ENCODE results near the gene TMEM97.

The TMEM97 gene

GRCh38 chr17:28318759-28319597 lies at the start of gene TMEM97:
Gene TMEM97, plus strand, starts transcription at chr17:28319200. Its CDS starts 40 bp downstream, at chr17:28319240.
- no peak for TF ChIP-seq GATA2 (IDR thresholded peaks at IDR 0.05; ENCODE audit: low read depth, low read length)
- no peak for TF ChIP-seq GATA3 (IDR thresholded peaks at IDR 0.05; ENCODE audit: low read depth, low read length)

DNA sequence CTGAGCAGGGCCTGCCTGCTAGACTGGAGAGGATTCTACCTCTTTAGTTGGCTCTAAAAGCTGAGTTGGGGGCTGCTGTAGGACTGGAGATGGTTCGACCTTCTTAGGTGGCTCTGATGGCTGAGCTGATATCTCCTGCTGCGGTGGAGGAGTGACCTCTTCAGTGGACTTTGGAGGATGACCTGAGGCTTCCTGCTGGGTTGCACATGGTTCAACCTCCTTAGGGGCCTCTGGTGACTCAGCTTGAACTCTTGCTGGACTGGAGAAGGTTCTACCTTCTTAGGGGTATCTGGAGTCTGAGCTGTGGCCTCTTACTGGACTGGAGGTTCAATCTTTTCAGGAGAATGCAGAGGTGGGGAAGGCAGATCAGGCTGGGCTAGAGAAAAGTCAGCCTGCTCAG lies 48.9 kb upstream of the TMEM97 start:
- TF ChIP-seq GATA2 (IDR thresholded peaks at IDR 0.05; ENCODE audit: low read depth, low read length) = no peak
- no peak for TF ChIP-seq GATA3 (IDR thresholded peaks at IDR 0.05; ENCODE audit: low read depth, low read length)

DNA sequence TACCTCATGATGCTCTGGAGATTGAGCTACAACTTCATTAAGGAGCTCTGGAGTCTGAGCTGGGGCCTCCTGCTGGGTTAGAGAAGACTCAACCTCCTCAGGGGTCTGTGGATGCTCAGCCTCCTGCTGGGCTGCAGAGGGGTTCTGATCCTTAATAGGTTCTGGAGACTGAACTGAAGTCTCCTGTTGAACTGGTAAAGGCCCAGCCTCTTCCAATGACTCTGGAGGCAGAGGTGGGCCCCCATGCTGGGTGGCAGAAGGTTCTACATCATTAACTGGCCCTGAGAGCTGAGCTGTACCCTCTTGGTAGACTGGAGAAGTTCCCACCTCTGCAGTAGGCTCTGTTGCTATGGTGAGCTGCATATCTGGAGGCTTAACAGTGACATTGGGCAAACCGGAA lies 48.1 kb upstream of the TMEM97 start:
- TF ChIP-seq GATA2 (IDR thresholded peaks at IDR 0.05; ENCODE audit: low read depth, low read length) (no peak), GATA3 (IDR thresholded peaks at IDR 0.05; ENCODE audit: low read depth, low read length) (no peak)

- TF ChIP-seq GATA2 (IDR thresholded peaks at IDR 0.05; ENCODE audit: low read depth, low read length) = no peak
- no peak for TF ChIP-seq GATA3 (IDR thresholded peaks at IDR 0.05; ENCODE audit: low read depth, low read length)
Measured at GRCh38 chr17:28271431-28271830, 47.6 kb upstream of the TMEM97 start.

DNA sequence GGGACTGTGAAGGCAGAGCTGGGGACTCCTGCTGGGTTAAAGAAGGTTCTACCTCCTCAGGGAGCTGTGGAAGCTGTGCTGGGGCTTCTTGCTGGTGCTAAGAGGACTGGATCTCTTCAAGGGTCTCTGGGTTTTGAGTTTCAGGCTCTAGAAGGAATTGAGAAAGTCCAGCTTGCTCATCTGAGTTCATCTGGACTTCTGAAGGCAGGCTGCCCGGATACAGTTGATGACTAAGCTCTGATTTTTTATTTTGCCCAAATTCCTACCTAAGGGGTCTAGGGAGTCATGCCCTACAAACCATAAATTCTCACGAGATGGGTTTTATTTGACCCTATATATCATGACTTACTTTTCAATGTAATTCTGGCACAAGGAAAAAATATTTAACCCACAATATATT lies 46.8 kb upstream of the TMEM97 start:
- no peak for TF ChIP-seq GATA2 (IDR thresholded peaks at IDR 0.05; ENCODE audit: low read depth, low read length)
- TF ChIP-seq GATA3 (IDR thresholded peaks at IDR 0.05; ENCODE audit: low read depth, low read length) = no peak

GRCh38 chr17:28274591-28275265 lies 44.3 kb upstream of the TMEM97 start:
- no peak for TF ChIP-seq GATA2 (IDR thresholded peaks at IDR 0.05; ENCODE audit: low read depth, low read length)
- TF ChIP-seq GATA3 (IDR thresholded peaks at IDR 0.05; ENCODE audit: low read depth, low read length) = no peak

DNA sequence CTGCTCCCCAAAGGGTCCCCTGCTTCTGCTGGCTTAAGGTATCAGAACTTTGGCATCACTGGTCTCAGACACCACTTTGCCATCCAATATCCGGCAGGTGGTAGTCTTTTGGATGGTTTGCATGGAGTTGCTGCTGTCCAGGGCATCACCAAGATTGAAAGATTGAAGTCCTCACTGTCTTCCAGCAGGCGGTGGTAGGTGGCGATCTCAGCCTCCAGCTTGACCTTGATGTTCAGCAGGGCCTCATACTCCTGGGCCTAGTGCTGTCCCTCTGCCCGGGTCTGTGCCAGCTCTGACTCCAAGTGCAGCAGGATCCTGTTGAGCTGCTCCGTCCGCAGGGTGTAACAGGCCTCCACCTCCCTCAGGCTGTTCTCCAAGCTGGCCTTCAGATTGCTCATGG lies 43.0 kb upstream of the TMEM97 start:
- TF ChIP-seq GATA3 (IDR thresholded peaks at IDR 0.05; ENCODE audit: low read depth, low read length) (no peak), GATA2 (IDR thresholded peaks at IDR 0.05; ENCODE audit: low read depth, low read length) (no peak)

DNA sequence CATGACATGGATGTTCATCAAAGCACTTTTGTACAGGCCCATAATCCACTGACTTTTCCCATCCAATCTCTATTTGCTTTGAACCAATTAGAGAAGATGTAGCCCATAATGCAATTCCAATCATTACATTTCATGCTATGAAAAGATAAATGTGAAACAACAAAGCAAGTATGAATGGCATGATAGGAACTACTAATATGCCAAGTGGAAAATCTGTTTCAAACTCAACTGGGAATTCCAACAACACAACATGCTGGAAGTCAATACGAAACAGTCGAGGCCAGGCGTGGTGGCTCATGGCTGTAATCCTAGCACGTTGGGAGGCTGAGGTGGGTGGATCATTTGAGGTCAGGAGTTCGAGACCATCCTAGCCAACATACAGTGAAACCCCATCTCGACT lies 39.6 kb upstream of the TMEM97 start:
- no peak for TF ChIP-seq GATA3 (IDR thresholded peaks at IDR 0.05; ENCODE audit: low read depth, low read length)
- no peak for TF ChIP-seq GATA2 (IDR thresholded peaks at IDR 0.05; ENCODE audit: low read depth, low read length)

GRCh38 chr17:28280826-28281225 lies 38.2 kb upstream of the TMEM97 start:
- TF ChIP-seq GATA2 (IDR thresholded peaks at IDR 0.05; ENCODE audit: low read depth, low read length) (no peak), GATA3 (IDR thresholded peaks at IDR 0.05; ENCODE audit: low read depth, low read length) (no peak)

GRCh38 chr17:28282596-28282995 lies 36.4 kb upstream of the TMEM97 start:
- TF ChIP-seq GATA3 (IDR thresholded peaks at IDR 0.05; ENCODE audit: low read depth, low read length) = no peak
- no peak for TF ChIP-seq GATA2 (IDR thresholded peaks at IDR 0.05; ENCODE audit: low read depth, low read length)

- no peak for TF ChIP-seq GATA2 (IDR thresholded peaks at IDR 0.05; ENCODE audit: low read depth, low read length)
- no peak for TF ChIP-seq GATA3 (IDR thresholded peaks at IDR 0.05; ENCODE audit: low read depth, low read length)
Measured at GRCh38 chr17:28285965-28286364, 33.0 kb upstream of the TMEM97 start.

DNA sequence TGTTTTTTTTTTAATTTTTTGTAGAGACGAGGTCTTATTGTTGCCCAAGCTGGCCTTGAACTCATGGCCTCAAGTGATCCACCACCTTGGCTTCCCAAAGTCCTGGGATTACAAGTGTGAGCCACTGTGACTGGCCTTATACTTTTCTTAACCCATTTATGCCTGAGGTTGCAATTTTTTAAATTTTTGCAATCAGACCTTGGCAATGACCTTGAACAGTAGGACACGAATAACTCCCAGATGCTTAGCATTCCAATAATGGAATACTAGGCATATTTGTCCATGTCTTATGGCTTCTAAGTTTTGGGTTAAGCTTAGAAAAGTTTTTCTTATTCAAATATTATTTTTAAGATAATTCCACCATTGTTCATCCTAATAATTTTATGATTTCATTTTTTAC lies 28.3 kb upstream of the TMEM97 start:
- no peak for TF ChIP-seq GATA3 (IDR thresholded peaks at IDR 0.05; ENCODE audit: low read depth, low read length)
- TF ChIP-seq GATA2 (IDR thresholded peaks at IDR 0.05; ENCODE audit: low read depth, low read length) = no peak

- TF ChIP-seq GATA2 (IDR thresholded peaks at IDR 0.05; ENCODE audit: low read depth, low read length) (no peak), GATA3 (IDR thresholded peaks at IDR 0.05; ENCODE audit: low read depth, low read length) (no peak)
Measured at GRCh38 chr17:28291780-28292330, 27.1 kb upstream of the TMEM97 start.

GRCh38 chr17:28293994-28294393 lies 25.0 kb upstream of the TMEM97 start:
- TF ChIP-seq GATA2 (IDR thresholded peaks at IDR 0.05; ENCODE audit: low read depth, low read length) (no peak), GATA3 (IDR thresholded peaks at IDR 0.05; ENCODE audit: low read depth, low read length) (no peak)
